HepG2 (cell line): Measurements from ENCODE around the gene RMRP. TPM values are rescaled to one million over a fixed set of nuclear protein-coding genes. Genes with fewer than 3 reads are reported as not detected.

Experiments used
- ATF7 ChIP-seq, 2 experiments: fragments of 450-650 bp in 1 of 2; sonication (generic) in 1 of 2; formaldehyde crosslinking in 1 of 2; IDR thresholded peaks; 2 replicates each; pipeline versions ENCODE4 v1.4.0 to v1.6.1; 2016 to 2020; ENCODE audit warnings: antibody characterized with exemption in 1 of 2, mild to moderate bottlenecking in 1 of 2, missing genetic modification reagents in 1 of 2
- ATM ChIP-seq: fragments of 450-650 bp; IDR thresholded peaks from 2 replicates; pipeline ENCODE4 v1.7.1; 2017; ENCODE audit warnings: mild to moderate bottlenecking, borderline replicate concordance
- CAMTA2 ChIP-seq: sonication (generic); formaldehyde crosslinking; IDR thresholded peaks from 2 replicates; pipeline ENCODE4 v1.4.0; 2020; ENCODE audit warnings: mild to moderate bottlenecking, missing genetic modification reagents, borderline replicate concordance
- FOXO1 ChIP-seq: sonication (generic); formaldehyde crosslinking; IDR thresholded peaks from 2 replicates; pipeline ENCODE4 v1.4.0; 2020; ENCODE audit warnings: missing genetic modification reagents
- IRF2 ChIP-seq: IDR thresholded peaks from 2 replicates; pipeline ENCODE4 v1.6.1; 2018; ENCODE audit warnings: missing genetic modification reagents, missing compliant biosample characterization
- IRX3 ChIP-seq: sonication (generic); formaldehyde crosslinking; IDR thresholded peaks from 2 replicates; pipeline ENCODE4 v1.8.1; 2023; ENCODE audit warnings: mild to moderate bottlenecking, low read depth, missing genetic modification reagents, borderline replicate concordance
- NCOA1 ChIP-seq: sonication (generic); formaldehyde crosslinking; IDR thresholded peaks from 2 replicates; pipeline ENCODE4 v1.9.0; 2021; ENCODE audit warnings: missing genetic modification reagents
- PITX1 ChIP-seq: sonication (generic); formaldehyde crosslinking; IDR thresholded peaks from 2 replicates; pipeline ENCODE4 v1.5.1; 2020; ENCODE audit warnings: mild to moderate bottlenecking, missing genetic modification reagents
- TCF7 ChIP-seq: sonication (generic); IDR thresholded peaks from 2 replicates; pipeline ENCODE4 v1.6.1; 2016; ENCODE audit warnings: antibody characterized with exemption, low read depth
- ZNF432 ChIP-seq: sonication (generic); formaldehyde crosslinking; IDR thresholded peaks from 2 replicates; pipeline ENCODE4 v1.5.0; 2020; ENCODE audit warnings: missing genetic modification reagents, mild to moderate bottlenecking, borderline replicate concordance
- polyA plus RNA-seq, 8 experiments: library from polyadenylated mRNA; depleted of rRNA in 3 of 8; stranded (reverse) in 7 of 8; unstranded in 1 of 8; fragments of >200 nt; fragmentation: Illumina TruSeq in 4 of 8; extraction: Trizol in 4 of 8; gene quantifications; 2 replicates each; pipeline versions ENCODE4 v1.2.1 to v1.2.3, GENCODE V29; 2011 to 2016; ENCODE audit warnings: low read depth in 4 of 8, missing spikeins in 1 of 8, mixed read lengths in 1 of 8; ENCODE audit not compliant: insufficient read depth in 1 of 8
- total RNA-seq, 5 experiments: library from RNA; depleted of rRNA; stranded (reverse); fragments of >200 nt; fragmentation: Illumina TruSeq; extraction: Trizol; gene quantifications; 2 replicates each; pipeline ENCODE4 v1.2.3, GENCODE V29; 2016; ENCODE audit warnings: low read depth in 1 of 5
- TF ChIP-seq, protein P1 (sequence below): IDR thresholded peaks from 2 replicates; pipeline ENCODE4 v1.6.1; 2012; ENCODE audit warnings: low read length, improper control_type of control experiment
- TF ChIP-seq, protein P2 (sequence below), 2 experiments: IDR thresholded peaks; 2 replicates each; pipeline ENCODE4 v1.6.1; 2011 to 2012; ENCODE audit warnings: low read length in 2 of 2, borderline replicate concordance in 1 of 2, low read depth in 1 of 2, mild to moderate bottlenecking in 1 of 2, moderate library complexity in 1 of 2
- TF ChIP-seq, protein P3 (sequence below): sonication (generic); formaldehyde crosslinking; IDR thresholded peaks from 2 replicates; pipeline ENCODE4 v1.4.0; 2020; ENCODE audit warnings: missing genetic modification reagents
- TF ChIP-seq, protein P4 (sequence below): sonication (generic); formaldehyde crosslinking; IDR thresholded peaks from 2 replicates; pipeline ENCODE4 v1.5.0; 2020; ENCODE audit warnings: missing genetic modification reagents
- TF ChIP-seq, protein P5 (sequence below): sonication (generic); formaldehyde crosslinking; IDR thresholded peaks from 2 replicates; pipeline ENCODE4 v1.8.0; 2022; ENCODE audit warnings: missing genetic modification reagents, low read depth, mild to moderate bottlenecking, borderline replicate concordance
- TF ChIP-seq, protein P6 (sequence below): sonication (generic); formaldehyde crosslinking; IDR thresholded peaks from 2 replicates; pipeline ENCODE4 v1.5.0; 2020; ENCODE audit warnings: missing genetic modification reagents, mild to moderate bottlenecking, borderline replicate concordance

Gene RMRP
- total and polyA plus RNA-seq, 2 of the 13 experiments (the other 11 are each of a cell fraction or from before 2014, with no cell fraction given), result 51.4 to 4,025 TPM

DNA sequence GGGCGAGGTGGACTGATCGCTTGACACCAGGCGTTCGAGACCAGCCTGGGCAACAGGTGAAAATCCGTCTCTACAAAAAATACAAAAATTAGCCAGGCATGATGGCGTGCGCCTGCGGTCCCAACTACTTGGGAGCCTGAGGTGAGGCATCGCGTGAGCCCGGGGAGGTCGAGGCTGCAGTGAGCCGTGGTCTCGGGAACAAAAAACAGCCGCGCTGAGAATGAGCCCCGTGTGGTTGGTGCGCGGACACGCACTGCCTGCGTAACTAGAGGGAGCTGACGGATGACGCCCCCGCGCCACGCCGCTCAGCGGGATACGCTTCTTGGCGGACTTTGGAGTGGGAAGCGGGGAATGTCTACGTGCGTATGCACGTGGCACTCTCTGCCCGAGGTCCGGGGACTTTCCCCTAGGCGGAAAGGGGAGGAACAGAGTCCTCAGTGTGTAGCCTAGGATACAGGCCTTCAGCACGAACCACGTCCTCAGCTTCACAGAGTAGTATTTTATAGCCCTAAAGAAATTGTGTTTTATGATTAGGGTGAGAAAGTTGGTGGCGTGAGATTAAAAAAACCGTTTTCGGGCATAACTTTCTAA, at the start of gene RMRP (continued):
- TF ChIP-seq, protein P1, sequence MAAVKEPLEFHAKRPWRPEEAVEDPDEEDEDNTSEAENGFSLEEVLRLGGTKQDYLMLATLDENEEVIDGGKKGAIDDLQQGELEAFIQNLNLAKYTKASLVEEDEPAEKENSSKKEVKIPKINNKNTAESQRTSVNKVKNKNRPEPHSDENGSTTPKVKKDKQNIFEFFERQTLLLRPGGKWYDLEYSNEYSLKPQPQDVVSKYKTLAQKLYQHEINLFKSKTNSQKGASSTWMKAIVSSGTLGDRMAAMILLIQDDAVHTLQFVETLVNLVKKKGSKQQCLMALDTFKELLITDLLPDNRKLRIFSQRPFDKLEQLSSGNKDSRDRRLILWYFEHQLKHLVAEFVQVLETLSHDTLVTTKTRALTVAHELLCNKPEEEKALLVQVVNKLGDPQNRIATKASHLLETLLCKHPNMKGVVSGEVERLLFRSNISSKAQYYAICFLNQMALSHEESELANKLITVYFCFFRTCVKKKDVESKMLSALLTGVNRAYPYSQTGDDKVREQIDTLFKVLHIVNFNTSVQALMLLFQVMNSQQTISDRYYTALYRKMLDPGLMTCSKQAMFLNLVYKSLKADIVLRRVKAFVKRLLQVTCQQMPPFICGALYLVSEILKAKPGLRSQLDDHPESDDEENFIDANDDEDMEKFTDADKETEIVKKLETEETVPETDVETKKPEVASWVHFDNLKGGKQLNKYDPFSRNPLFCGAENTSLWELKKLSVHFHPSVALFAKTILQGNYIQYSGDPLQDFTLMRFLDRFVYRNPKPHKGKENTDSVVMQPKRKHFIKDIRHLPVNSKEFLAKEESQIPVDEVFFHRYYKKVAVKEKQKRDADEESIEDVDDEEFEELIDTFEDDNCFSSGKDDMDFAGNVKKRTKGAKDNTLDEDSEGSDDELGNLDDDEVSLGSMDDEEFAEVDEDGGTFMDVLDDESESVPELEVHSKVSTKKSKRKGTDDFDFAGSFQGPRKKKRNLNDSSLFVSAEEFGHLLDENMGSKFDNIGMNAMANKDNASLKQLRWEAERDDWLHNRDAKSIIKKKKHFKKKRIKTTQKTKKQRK, result no peak
- TF ChIP-seq PITX1 (CRISPR knock-in tag), result peak; percentile 86
- peak; percentile 78 for TF ChIP-seq IRF2 (CRISPR knock-in tag)
- 0 out of 2 replicates have a peak, but pooled peaks have one; percentile 74 for TF ChIP-seq NCOA1 (CRISPR knock-in tag)
- peak; percentile 20; the same call in 1 of the 2 replicates for TF ChIP-seq ATF7 (IDR thresholded peaks at IDR 0.05)
- peak; percentile 77 for TF ChIP-seq ATF7 (CRISPR knock-in tag; IDR thresholded peaks at IDR 0.05)
- TF ChIP-seq, protein P2, sequence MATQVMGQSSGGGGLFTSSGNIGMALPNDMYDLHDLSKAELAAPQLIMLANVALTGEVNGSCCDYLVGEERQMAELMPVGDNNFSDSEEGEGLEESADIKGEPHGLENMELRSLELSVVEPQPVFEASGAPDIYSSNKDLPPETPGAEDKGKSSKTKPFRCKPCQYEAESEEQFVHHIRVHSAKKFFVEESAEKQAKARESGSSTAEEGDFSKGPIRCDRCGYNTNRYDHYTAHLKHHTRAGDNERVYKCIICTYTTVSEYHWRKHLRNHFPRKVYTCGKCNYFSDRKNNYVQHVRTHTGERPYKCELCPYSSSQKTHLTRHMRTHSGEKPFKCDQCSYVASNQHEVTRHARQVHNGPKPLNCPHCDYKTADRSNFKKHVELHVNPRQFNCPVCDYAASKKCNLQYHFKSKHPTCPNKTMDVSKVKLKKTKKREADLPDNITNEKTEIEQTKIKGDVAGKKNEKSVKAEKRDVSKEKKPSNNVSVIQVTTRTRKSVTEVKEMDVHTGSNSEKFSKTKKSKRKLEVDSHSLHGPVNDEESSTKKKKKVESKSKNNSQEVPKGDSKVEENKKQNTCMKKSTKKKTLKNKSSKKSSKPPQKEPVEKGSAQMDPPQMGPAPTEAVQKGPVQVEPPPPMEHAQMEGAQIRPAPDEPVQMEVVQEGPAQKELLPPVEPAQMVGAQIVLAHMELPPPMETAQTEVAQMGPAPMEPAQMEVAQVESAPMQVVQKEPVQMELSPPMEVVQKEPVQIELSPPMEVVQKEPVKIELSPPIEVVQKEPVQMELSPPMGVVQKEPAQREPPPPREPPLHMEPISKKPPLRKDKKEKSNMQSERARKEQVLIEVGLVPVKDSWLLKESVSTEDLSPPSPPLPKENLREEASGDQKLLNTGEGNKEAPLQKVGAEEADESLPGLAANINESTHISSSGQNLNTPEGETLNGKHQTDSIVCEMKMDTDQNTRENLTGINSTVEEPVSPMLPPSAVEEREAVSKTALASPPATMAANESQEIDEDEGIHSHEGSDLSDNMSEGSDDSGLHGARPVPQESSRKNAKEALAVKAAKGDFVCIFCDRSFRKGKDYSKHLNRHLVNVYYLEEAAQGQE (IDR thresholded peaks at IDR 0.05; ENCODE audit: borderline replicate concordance in 1 of 2, low read depth in 1 of 2, low read length in 2 of 2), result peak in 1 of 2 experiments; percentile 65; a peak in 2 of 4 replicates
- TF ChIP-seq TCF7, result peak; percentile 27; the same call in 1 of the 2 replicates
- TF ChIP-seq FOXO1 (CRISPR knock-in tag), result peak; percentile 78; the same call in 1 of the 2 replicates
- no peak for TF ChIP-seq ZNF432
- peak; percentile 90; the same call in 1 of the 2 replicates for TF ChIP-seq IRX3 (CRISPR knock-in tag)
- TF ChIP-seq, protein P3, sequence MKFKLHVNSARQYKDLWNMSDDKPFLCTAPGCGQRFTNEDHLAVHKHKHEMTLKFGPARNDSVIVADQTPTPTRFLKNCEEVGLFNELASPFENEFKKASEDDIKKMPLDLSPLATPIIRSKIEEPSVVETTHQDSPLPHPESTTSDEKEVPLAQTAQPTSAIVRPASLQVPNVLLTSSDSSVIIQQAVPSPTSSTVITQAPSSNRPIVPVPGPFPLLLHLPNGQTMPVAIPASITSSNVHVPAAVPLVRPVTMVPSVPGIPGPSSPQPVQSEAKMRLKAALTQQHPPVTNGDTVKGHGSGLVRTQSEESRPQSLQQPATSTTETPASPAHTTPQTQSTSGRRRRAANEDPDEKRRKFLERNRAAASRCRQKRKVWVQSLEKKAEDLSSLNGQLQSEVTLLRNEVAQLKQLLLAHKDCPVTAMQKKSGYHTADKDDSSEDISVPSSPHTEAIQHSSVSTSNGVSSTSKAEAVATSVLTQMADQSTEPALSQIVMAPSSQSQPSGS (CRISPR knock-in tag), result peak; percentile 95
- TF ChIP-seq, protein P4, sequence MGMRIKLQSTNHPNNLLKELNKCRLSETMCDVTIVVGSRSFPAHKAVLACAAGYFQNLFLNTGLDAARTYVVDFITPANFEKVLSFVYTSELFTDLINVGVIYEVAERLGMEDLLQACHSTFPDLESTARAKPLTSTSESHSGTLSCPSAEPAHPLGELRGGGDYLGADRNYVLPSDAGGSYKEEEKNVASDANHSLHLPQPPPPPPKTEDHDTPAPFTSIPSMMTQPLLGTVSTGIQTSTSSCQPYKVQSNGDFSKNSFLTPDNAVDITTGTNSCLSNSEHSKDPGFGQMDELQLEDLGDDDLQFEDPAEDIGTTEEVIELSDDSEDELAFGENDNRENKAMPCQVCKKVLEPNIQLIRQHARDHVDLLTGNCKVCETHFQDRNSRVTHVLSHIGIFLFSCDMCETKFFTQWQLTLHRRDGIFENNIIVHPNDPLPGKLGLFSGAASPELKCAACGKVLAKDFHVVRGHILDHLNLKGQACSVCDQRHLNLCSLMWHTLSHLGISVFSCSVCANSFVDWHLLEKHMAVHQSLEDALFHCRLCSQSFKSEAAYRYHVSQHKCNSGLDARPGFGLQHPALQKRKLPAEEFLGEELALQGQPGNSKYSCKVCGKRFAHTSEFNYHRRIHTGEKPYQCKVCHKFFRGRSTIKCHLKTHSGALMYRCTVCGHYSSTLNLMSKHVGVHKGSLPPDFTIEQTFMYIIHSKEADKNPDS (CRISPR knock-in tag), result peak; percentile 22; the same call in 1 of the 2 replicates
- no peak for TF ChIP-seq ATM
- no peak for TF ChIP-seq CAMTA2 (CRISPR knock-in tag)
- TF ChIP-seq, protein P5, sequence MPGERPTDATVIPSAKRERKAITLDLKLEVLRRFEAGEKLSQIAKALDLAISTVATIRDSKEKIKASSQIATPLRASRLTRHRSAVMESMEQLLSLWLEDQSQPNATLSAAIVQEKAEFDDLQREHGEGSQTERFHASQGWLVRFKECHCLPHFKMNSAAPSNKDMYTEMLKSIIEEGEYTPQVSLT (CRISPR knock-in tag), result no peak
- TF ChIP-seq, protein P6, sequence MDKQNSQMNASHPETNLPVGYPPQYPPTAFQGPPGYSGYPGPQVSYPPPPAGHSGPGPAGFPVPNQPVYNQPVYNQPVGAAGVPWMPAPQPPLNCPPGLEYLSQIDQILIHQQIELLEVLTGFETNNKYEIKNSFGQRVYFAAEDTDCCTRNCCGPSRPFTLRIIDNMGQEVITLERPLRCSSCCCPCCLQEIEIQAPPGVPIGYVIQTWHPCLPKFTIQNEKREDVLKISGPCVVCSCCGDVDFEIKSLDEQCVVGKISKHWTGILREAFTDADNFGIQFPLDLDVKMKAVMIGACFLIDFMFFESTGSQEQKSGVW (CRISPR knock-in tag), result no peak; the same call in 1 of the 2 replicates
